Adrenal gland (tissue), 5 donors: ENCODE results near the gene FAHD2A.

Experiments used
- CTCF ChIP-seq, 6 experiments: fragments of 450-650 bp in 4 of 6; fragments of 200-600 bp in 2 of 6; sonication (generic) in 1 of 6; IDR thresholded peaks; 1 replicate in 5 of 6; 2 replicates in 1 of 6; pipeline versions ENCODE4 v1.5.1 to v1.8.0; 2016 to 2021; ENCODE audit warnings: antibody characterized with exemption in 6 of 6, mild to moderate bottlenecking in 2 of 6, moderate library complexity in 1 of 6
- POLR2A ChIP-seq, 2 donors: fragments of 450-650 bp; IDR thresholded peaks; one replicate each; pipeline ENCODE4 v1.6.1; 2017; ENCODE audit warnings: antibody characterized with exemption in 2 of 2, mild to moderate bottlenecking in 2 of 2, moderate library complexity in 1 of 2
- donor health status: DM: no; HTN: no; CAD: no.

- TF ChIP-seq CTCF (IDR thresholded peaks at IDR 0.05) (no peak), POLR2A (IDR thresholded peaks at IDR 0.05) (no peak)
These were observed 8.6 kb upstream of the FAHD2A start for GRCh38 chr2:95393901-95394300.
